Peyer's patch (tissue), 4 donors: ENCODE results near the gene TRPV5.

Experiments
- POLR2A ChIP-seq, 2 donors: fragments of 450-650 bp; IDR thresholded peaks; one replicate each; pipeline ENCODE4 v1.5.1; 2017; ENCODE audit warnings: antibody characterized with exemption in 2 of 2, mild to moderate bottlenecking in 2 of 2, moderate library complexity in 2 of 2
- TF ChIP-seq, protein P1 (sequence below), 6 experiments: fragments of 450-650 bp in 4 of 6; fragments of 200-600 bp in 2 of 6; sonication (generic) in 1 of 6; IDR thresholded peaks; one replicate each; pipeline ENCODE4 v1.5.1; 2017 to 2019; ENCODE audit warnings: antibody characterized with exemption in 6 of 6, mild to moderate bottlenecking in 3 of 6, moderate library complexity in 1 of 6

DNA sequence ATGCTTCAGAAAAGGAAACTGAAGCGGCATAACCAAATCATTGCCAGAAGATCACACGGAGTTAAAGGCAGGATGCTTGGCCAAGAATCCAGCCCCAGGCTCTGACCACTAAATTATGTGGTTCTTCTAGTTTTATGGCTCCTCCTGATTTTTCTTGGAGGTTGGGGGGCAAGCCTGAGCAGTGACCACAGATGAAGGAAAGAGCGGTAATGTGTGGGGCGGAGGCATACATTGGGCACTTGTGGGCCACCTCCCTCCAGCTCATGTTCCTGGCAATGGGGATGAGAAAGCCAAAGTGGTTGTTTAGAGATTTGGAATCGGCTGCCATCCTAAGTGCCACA is 51.2 kb downstream of the TRPV5 start:
- TF ChIP-seq, protein P1, sequence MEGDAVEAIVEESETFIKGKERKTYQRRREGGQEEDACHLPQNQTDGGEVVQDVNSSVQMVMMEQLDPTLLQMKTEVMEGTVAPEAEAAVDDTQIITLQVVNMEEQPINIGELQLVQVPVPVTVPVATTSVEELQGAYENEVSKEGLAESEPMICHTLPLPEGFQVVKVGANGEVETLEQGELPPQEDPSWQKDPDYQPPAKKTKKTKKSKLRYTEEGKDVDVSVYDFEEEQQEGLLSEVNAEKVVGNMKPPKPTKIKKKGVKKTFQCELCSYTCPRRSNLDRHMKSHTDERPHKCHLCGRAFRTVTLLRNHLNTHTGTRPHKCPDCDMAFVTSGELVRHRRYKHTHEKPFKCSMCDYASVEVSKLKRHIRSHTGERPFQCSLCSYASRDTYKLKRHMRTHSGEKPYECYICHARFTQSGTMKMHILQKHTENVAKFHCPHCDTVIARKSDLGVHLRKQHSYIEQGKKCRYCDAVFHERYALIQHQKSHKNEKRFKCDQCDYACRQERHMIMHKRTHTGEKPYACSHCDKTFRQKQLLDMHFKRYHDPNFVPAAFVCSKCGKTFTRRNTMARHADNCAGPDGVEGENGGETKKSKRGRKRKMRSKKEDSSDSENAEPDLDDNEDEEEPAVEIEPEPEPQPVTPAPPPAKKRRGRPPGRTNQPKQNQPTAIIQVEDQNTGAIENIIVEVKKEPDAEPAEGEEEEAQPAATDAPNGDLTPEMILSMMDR (IDR thresholded peaks at IDR 0.05), result no peak
- no peak for TF ChIP-seq POLR2A (IDR thresholded peaks at IDR 0.05)
